HepG2 (cell line): ENCODE measurements around the gene CSKMT. TPM values are rescaled to one million over a fixed set of nuclear protein-coding genes. Genes with fewer than 3 reads are reported as not detected.

Experiments used
- CEBPG ChIP-seq: IDR thresholded peaks from 2 replicates; pipeline ENCODE4 v1.6.1; 2016
- DNMT1 ChIP-seq: sonication (generic); formaldehyde crosslinking; IDR thresholded peaks from 2 replicates; pipeline ENCODE4 v1.5.1; 2020; ENCODE audit warnings: mild to moderate bottlenecking, missing genetic modification reagents
- GPBP1L1 ChIP-seq: sonication (generic); formaldehyde crosslinking; IDR thresholded peaks from 2 replicates; pipeline ENCODE4 v1.5.0; 2020; ENCODE audit warnings: mild to moderate bottlenecking, missing genetic modification reagents
- HINFP ChIP-seq: sonication (generic); formaldehyde crosslinking; IDR thresholded peaks from 2 replicates; pipeline ENCODE4 v1.4.0; 2020; ENCODE audit warnings: low read depth, mild to moderate bottlenecking, missing genetic modification reagents
- NFE2L2 ChIP-seq: fragments of 150-350 bp; IDR thresholded peaks from 2 replicates; pipeline ENCODE4 v1.6.1; 2014; ENCODE audit warnings: low read length
- NONO ChIP-seq, 2 experiments: fragments of 450-650 bp in 1 of 2; sonication (generic) in 1 of 2; formaldehyde crosslinking in 1 of 2; IDR thresholded peaks in 1 of 2; conservative IDR thresholded peaks in 1 of 2; 2 replicates each; pipeline versions ENCODE4 v1.6.1 to v1.8.0; 2017 to 2022; ENCODE audit warnings: mild to moderate bottlenecking in 1 of 2, missing genetic modification reagents in 1 of 2, moderate library complexity in 1 of 2
- NR3C1 ChIP-seq: sonication (generic); formaldehyde crosslinking; IDR thresholded peaks from 2 replicates; pipeline ENCODE4 v1.4.0; 2020; ENCODE audit warnings: missing genetic modification reagents
- RARA ChIP-seq: IDR thresholded peaks from 2 replicates; pipeline ENCODE4 v1.6.1; 2016; ENCODE audit warnings: missing genetic modification reagents, missing compliant biosample characterization
- SMAD3 ChIP-seq: sonication (generic); formaldehyde crosslinking; IDR thresholded peaks from 2 replicates; pipeline ENCODE4 v1.4.0; 2020; ENCODE audit warnings: missing genetic modification reagents
- TFAP4 ChIP-seq: sonication (generic); IDR thresholded peaks from 2 replicates; pipeline ENCODE4 v1.6.1; 2016; ENCODE audit warnings: low read depth, borderline replicate concordance
- THAP11 ChIP-seq: IDR thresholded peaks from 2 replicates; pipeline ENCODE4 v1.6.1; 2016; ENCODE audit warnings: missing biosample characterization, missing genetic modification reagents
- TRIM24 ChIP-seq: sonication (generic); formaldehyde crosslinking; IDR thresholded peaks from 2 replicates; pipeline ENCODE4 v1.8.0; 2022; ENCODE audit warnings: mild to moderate bottlenecking, missing genetic modification reagents
- ZFP41 ChIP-seq: sonication (generic); formaldehyde crosslinking; IDR thresholded peaks from 2 replicates; pipeline ENCODE4 v1.4.0; 2020; ENCODE audit warnings: mild to moderate bottlenecking, missing genetic modification reagents, borderline replicate concordance
- ZNF543 ChIP-seq: sonication (generic); formaldehyde crosslinking; IDR thresholded peaks from 2 replicates; pipeline ENCODE4 v1.4.0; 2020; ENCODE audit warnings: mild to moderate bottlenecking, missing genetic modification reagents
- ZNF616 ChIP-seq: sonication (generic); formaldehyde crosslinking; IDR thresholded peaks from 2 replicates; pipeline ENCODE4 v1.5.0; 2020; ENCODE audit warnings: low read depth, mild to moderate bottlenecking, missing genetic modification reagents
- ZNF652 ChIP-seq: IDR thresholded peaks from 2 replicates; pipeline ENCODE4 v1.6.1; 2016; ENCODE audit warnings: low read depth, borderline replicate concordance
- ZNF891 ChIP-seq: sonication (generic); formaldehyde crosslinking; IDR thresholded peaks from 2 replicates; pipeline ENCODE4 v1.5.0; 2020; ENCODE audit warnings: mild to moderate bottlenecking, missing genetic modification reagents
- polyA plus RNA-seq, 8 experiments: library from polyadenylated mRNA; depleted of rRNA in 3 of 8; stranded (reverse) in 7 of 8; unstranded in 1 of 8; fragments of >200 nt; fragmentation: Illumina TruSeq in 4 of 8; extraction: Trizol in 4 of 8; gene quantifications; 2 replicates each; pipeline versions ENCODE4 v1.2.1 to v1.2.3, GENCODE V29; 2011 to 2016; ENCODE audit warnings: low read depth in 4 of 8, missing spikeins in 1 of 8, mixed read lengths in 1 of 8; ENCODE audit not compliant: insufficient read depth in 1 of 8
- total RNA-seq, 5 experiments: library from RNA; depleted of rRNA; stranded (reverse); fragments of >200 nt; fragmentation: Illumina TruSeq; extraction: Trizol; gene quantifications; 2 replicates each; pipeline ENCODE4 v1.2.3, GENCODE V29; 2016; ENCODE audit warnings: low read depth in 1 of 5
- TF ChIP-seq, protein P1 (sequence below): sonication (generic); formaldehyde crosslinking; IDR thresholded peaks from 2 replicates; pipeline ENCODE4 v1.5.0; 2020; ENCODE audit warnings: mild to moderate bottlenecking, missing genetic modification reagents, borderline replicate concordance
- TF ChIP-seq, protein P2 (sequence below): IDR thresholded peaks from 2 replicates; pipeline ENCODE4 v1.6.1; 2016
- TF ChIP-seq, protein P3 (sequence below): sonication (generic); formaldehyde crosslinking; IDR thresholded peaks from 2 replicates; pipeline ENCODE4 v1.5.0; 2020; ENCODE audit warnings: missing genetic modification reagents, mild to moderate bottlenecking, borderline replicate concordance

Gene CSKMT
- total and polyA plus RNA-seq, 2 of the 13 experiments (the other 11 are each of a cell fraction or from before 2014, with no cell fraction given) = 7.6 to 31.8 TPM

GRCh38 chr11:62621567-62622470 lies 43.3 kb upstream of the CSKMT start, which contains the start of gene B3GAT3 (continued):
- TF ChIP-seq, protein P1, sequence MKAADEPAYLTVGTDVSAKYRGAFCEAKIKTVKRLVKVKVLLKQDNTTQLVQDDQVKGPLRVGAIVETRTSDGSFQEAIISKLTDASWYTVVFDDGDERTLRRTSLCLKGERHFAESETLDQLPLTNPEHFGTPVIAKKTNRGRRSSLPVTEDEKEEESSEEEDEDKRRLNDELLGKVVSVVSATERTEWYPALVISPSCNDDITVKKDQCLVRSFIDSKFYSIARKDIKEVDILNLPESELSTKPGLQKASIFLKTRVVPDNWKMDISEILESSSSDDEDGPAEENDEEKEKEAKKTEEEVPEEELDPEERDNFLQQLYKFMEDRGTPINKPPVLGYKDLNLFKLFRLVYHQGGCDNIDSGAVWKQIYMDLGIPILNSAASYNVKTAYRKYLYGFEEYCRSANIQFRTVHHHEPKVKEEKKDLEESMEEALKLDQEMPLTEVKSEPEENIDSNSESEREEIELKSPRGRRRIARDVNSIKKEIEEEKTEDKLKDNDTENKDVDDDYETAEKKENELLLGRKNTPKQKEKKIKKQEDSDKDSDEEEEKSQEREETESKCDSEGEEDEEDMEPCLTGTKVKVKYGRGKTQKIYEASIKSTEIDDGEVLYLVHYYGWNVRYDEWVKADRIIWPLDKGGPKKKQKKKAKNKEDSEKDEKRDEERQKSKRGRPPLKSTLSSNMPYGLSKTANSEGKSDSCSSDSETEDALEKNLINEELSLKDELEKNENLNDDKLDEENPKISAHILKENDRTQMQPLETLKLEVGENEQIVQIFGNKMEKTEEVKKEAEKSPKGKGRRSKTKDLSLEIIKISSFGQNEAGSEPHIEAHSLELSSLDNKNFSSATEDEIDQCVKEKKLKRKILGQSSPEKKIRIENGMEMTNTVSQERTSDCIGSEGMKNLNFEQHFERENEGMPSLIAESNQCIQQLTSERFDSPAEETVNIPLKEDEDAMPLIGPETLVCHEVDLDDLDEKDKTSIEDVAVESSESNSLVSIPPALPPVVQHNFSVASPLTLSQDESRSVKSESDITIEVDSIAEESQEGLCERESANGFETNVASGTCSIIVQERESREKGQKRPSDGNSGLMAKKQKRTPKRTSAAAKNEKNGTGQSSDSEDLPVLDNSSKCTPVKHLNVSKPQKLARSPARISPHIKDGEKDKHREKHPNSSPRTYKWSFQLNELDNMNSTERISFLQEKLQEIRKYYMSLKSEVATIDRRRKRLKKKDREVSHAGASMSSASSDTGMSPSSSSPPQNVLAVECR (CRISPR knock-in tag) = peak; percentile 97
- peak; percentile 92 for TF ChIP-seq THAP11 (CRISPR knock-in tag)
- TF ChIP-seq ZNF616 (CRISPR knock-in tag) = peak; percentile 28; the same call in 1 of the 2 replicates
- no peak; the same call in 1 of the 2 replicates for TF ChIP-seq DNMT1 (CRISPR knock-in tag)
- TF ChIP-seq NONO (IDR thresholded peaks at IDR 0.05) = no peak
- peak; percentile 95 for TF ChIP-seq NONO (CRISPR knock-in tag; conservative IDR thresholded peaks at IDR 0.05)
- no peak for TF ChIP-seq HINFP (CRISPR knock-in tag)
- no peak for TF ChIP-seq GPBP1L1 (CRISPR knock-in tag)
- peak; percentile 60; the same call in 1 of the 2 replicates for TF ChIP-seq ZNF543 (CRISPR knock-in tag)
- TF ChIP-seq, protein P2, sequence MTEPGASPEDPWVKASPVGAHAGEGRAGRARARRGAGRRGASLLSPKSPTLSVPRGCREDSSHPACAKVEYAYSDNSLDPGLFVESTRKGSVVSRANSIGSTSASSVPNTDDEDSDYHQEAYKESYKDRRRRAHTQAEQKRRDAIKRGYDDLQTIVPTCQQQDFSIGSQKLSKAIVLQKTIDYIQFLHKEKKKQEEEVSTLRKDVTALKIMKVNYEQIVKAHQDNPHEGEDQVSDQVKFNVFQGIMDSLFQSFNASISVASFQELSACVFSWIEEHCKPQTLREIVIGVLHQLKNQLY (CRISPR knock-in tag) = peak; percentile 80
- TF ChIP-seq, protein P3, sequence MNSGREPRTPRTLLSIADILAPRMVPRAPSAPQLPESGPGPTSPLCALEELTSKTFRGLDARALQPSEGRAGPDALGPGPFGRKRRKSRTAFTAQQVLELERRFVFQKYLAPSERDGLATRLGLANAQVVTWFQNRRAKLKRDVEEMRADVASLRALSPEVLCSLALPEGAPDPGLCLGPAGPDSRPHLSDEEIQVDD (CRISPR knock-in tag) = 0 out of 2 replicates have a peak, but pooled peaks have one; percentile 45
- TF ChIP-seq TFAP4 = peak; percentile 98
- peak; percentile 57; the same call in 1 of the 2 replicates for TF ChIP-seq CEBPG (CRISPR knock-in tag)
- peak; percentile 89; the same call in 1 of the 2 replicates for TF ChIP-seq SMAD3 (CRISPR knock-in tag)
- TF ChIP-seq ZNF652 = peak; percentile 50; the same call in 1 of the 2 replicates
- no peak for TF ChIP-seq TRIM24 (CRISPR knock-in tag)
- no peak; the same call in 1 of the 2 replicates for TF ChIP-seq ZFP41 (CRISPR knock-in tag)
- TF ChIP-seq NFE2L2 = no peak
- TF ChIP-seq RARA = peak; percentile 44; the same call in 1 of the 2 replicates
- no peak for TF ChIP-seq NR3C1 (CRISPR knock-in tag)
- peak; percentile 94 for TF ChIP-seq ZNF891 (CRISPR knock-in tag)
